DOHH2 (cell line): ENCODE data around the gene DIP2C.

Source experiments
- H3F3A ChIP-seq: fragments of 200-600 bp; sonication (generic), shearing (Covaris generic); 2 replicates; pipeline ENCODE4 v1.6.0; 2016; ENCODE audit warnings: antibody characterized with exemption, mild to moderate bottlenecking; ENCODE audit not compliant: control insufficient read depth, insufficient read depth
- H3K27ac ChIP-seq: fragments of 200-600 bp; sonication (generic); 2 replicates; pipeline ENCODE4 v1.5.1; 2014; ENCODE audit warnings: low read depth, mild to moderate bottlenecking, low read length, moderate library complexity
- H3K27me3 ChIP-seq: fragments of 200-600 bp; sonication (generic); 2 replicates; pipeline ENCODE4 v1.6.1; 2014; ENCODE audit warnings: mild to moderate bottlenecking, low read length, mixed read lengths; ENCODE audit not compliant: control insufficient read depth
- H3K36me3 ChIP-seq: fragments of 200-600 bp; sonication (generic); 2 replicates; pipeline ENCODE4 v1.6.1; 2014; ENCODE audit warnings: mild to moderate bottlenecking, low read length, moderate library complexity, mixed read lengths; ENCODE audit not compliant: control insufficient read depth
- H3K4me1 ChIP-seq: fragments of 200-600 bp; sonication (generic); 2 replicates; pipeline ENCODE4 v1.6.1; 2014; ENCODE audit warnings: mild to moderate bottlenecking, low read length, mixed read lengths; ENCODE audit not compliant: control insufficient read depth
- H3K4me2 ChIP-seq: fragments of 200-600 bp; sonication (generic); 2 replicates; pipeline ENCODE4 v1.6.0; 2014; ENCODE audit warnings: mild to moderate bottlenecking, low read length, moderate library complexity
- H3K4me3 ChIP-seq: fragments of 200-600 bp; sonication (generic); 2 replicates; pipeline ENCODE4 v1.5.1; 2014; ENCODE audit warnings: mild to moderate bottlenecking, low read length, mixed read lengths
- H3K79me2 ChIP-seq: fragments of 200-600 bp; sonication (generic); 2 replicates; pipeline ENCODE4 v1.6.1; 2014; ENCODE audit warnings: mild to moderate bottlenecking, low read length, mixed read lengths; ENCODE audit not compliant: control insufficient read depth
- H3K9me2 ChIP-seq: fragments of 200-600 bp; sonication (generic); replicated peaks from 2 replicates; pipeline ENCODE4 v1.6.1; 2014; ENCODE audit warnings: mild to moderate bottlenecking, low read length, mixed read lengths; ENCODE audit not compliant: control insufficient read depth
- H3K9me3 ChIP-seq: fragments of 200-600 bp; sonication (generic); 2 replicates; pipeline ENCODE4 v1.6.1; 2014; ENCODE audit warnings: antibody characterized with exemption, low read length, mixed read lengths; ENCODE audit not compliant: control insufficient read depth, insufficient read depth
- H4K20me1 ChIP-seq: fragments of 200-600 bp; sonication (generic); 2 replicates; pipeline ENCODE4 v1.6.0; 2014; ENCODE audit warnings: low read depth, mild to moderate bottlenecking, antibody characterized with exemption, low read length, moderate library complexity; ENCODE audit not compliant: control insufficient read depth, insufficient read depth
- CTCF ChIP-seq: fragments of 200-600 bp; sonication (generic); IDR thresholded peaks from one replicate; pipeline ENCODE4 v1.5.1; 2014; ENCODE audit warnings: antibody characterized with exemption, mild to moderate bottlenecking, low read depth, low read length; ENCODE audit not compliant: poor library complexity, severe bottlenecking
- EZH2phosphoT487 ChIP-seq: fragments of 200-600 bp; sonication (generic); IDR thresholded peaks from 2 replicates; pipeline ENCODE4 v1.6.1; 2017; ENCODE audit warnings: borderline replicate concordance, mild to moderate bottlenecking, antibody characterized with exemption, low read length, moderate library complexity, mixed read lengths

DIP2C gene

DNA sequence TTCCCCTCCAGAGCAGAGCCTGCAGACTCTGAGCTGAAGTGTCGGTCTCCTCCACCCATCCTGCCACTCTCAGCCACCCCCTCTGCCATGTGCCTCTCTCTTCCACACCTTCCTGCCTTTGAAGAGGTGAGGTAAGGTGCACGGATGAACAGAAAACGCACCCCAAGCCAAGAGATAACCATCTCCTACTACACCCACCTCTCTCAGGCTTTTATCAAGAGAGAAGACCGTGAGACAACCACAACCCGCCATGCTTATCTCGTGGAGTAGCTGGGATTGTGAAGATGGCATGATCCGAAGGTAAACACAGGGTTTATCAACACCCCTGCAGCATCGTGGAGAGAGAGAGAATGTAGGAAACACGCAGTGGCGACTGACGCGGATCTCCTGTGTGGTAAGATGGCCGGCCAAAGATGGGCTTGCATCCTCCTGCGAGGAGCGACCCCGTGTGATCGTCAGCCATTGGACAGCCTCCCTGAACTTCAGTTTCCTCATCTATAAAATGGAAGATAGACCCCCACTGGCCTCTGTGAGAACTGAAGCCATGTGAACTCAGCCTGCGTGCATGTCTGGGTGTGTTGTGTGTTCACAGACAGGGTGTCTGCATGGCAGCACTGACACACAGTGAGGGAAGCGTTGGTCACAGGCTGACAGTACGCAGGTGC, 219.0 kb downstream of the DIP2C start:
- H3K9me3 ChIP-seq, result no peaks in the 10 kb centered on the region
- no peaks in the 10 kb centered on the region for H3F3A ChIP-seq
- TF ChIP-seq CTCF, result no peak
- no peak for TF ChIP-seq EZH2phosphoT487
- H3K27ac ChIP-seq, result no peak overlapping the region
- H3K27me3 ChIP-seq, result no peaks in the 10 kb centered on the region
- H3K4me3 ChIP-seq, result no peak overlapping the region
- peaks cover 57% of the 10 kb centered on the region for H3K36me3 ChIP-seq
- H3K9me2 ChIP-seq, result no peaks in the 10 kb centered on the region
- H3K4me1 ChIP-seq, result no peaks in the 10 kb centered on the region
- no peaks in the 10 kb centered on the region for H4K20me1 ChIP-seq
- no peaks in the 10 kb centered on the region; the same call in 1 of the 2 replicates for H3K79me2 ChIP-seq
- H3K4me2 ChIP-seq, result no peak overlapping the region

GRCh38 chr10:469947-470338, 219.5 kb downstream of the DIP2C start:
- Histone ChIP-seq H3K4me2 (no peak overlapping the region), H3F3A (no peaks in the 10 kb centered on the region), H4K20me1 (no peaks in the 10 kb centered on the region), H3K9me2 (no peaks in the 10 kb centered on the region), H3K4me3 (no peak overlapping the region), H3K27ac (no peak overlapping the region), H3K27me3 (no peaks in the 10 kb centered on the region), H3K36me3 (peaks cover 52% of the 10 kb centered on the region), H3K4me1 (no peaks in the 10 kb centered on the region), H3K9me3 (no peaks in the 10 kb centered on the region), H3K79me2 (no peaks in the 10 kb centered on the region)
- TF ChIP-seq CTCF (no peak), EZH2phosphoT487 (no peak)

DNA sequence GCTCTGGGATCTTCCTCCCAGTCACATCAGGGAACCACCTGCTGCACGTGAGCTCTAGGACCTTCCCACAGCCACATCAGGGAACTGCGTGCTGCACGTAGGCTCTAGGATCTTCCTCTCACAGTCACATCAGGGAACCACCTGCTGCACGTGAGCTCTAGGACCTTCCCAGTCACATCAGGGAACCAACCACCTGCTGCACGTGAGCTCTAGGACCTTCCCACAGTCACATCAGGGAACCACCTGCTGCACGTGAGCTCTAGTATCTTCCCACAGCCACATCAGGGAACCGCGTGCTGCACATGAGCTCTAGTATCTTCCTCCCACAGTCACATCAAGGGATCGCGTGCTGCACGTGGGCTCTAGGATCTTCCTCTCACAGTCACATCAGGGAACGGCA, 229.7 kb downstream of the DIP2C start:
- Histone ChIP-seq H3K9me2 (no peaks in the 10 kb centered on the region), H3K4me3 (no peak overlapping the region), H4K20me1 (no peaks in the 10 kb centered on the region; the same call in 1 of the 2 replicates), H3K27ac (no peak overlapping the region), H3K27me3 (no peaks in the 10 kb centered on the region), H3K36me3 (peaks cover 20% of the 10 kb centered on the region), H3K4me2 (no peak overlapping the region), H3F3A (no peaks in the 10 kb centered on the region), H3K9me3 (no peaks in the 10 kb centered on the region), H3K79me2 (peaks cover 35% of the 10 kb centered on the region), H3K4me1 (no peaks in the 10 kb centered on the region)
- TF ChIP-seq CTCF (no peak), EZH2phosphoT487 (no peak)
